ENCODE measurements around the gene PRRX2.

Gene PRRX2

GRCh38 chr9:129619787-129620668 is 45.4 kb upstream of the PRRX2 start (continued):
- no peak for TF ChIP-seq ZNF76 (tag by site-specific recombination; IDR thresholded peaks at IDR 0.05; ENCODE audit: borderline replicate concordance, low read depth)
- no peak for TF ChIP-seq ZNF248 (tag by site-specific recombination; IDR thresholded peaks at IDR 0.05)
- peak; percentile 53; the same call in 1 of the 2 replicates for TF ChIP-seq ZNF398 (tag by site-specific recombination; IDR thresholded peaks at IDR 0.05)
- TF ChIP-seq ZNF138 (tag by site-specific recombination; IDR thresholded peaks at IDR 0.05; ENCODE audit: borderline replicate concordance): no peak
- TF ChIP-seq SP2 (tag by site-specific recombination; IDR thresholded peaks at IDR 0.05): peak; percentile 43
- no peak for TF ChIP-seq ZNF211 (tag by site-specific recombination; IDR thresholded peaks at IDR 0.05; ENCODE audit: low read depth)
- no peak for TF ChIP-seq ZNF792 (tag by site-specific recombination; IDR thresholded peaks at IDR 0.05)
- no peak for TF ChIP-seq PRDM2 (tag by site-specific recombination; IDR thresholded peaks at IDR 0.05; ENCODE audit: borderline replicate concordance)
- TF ChIP-seq ZNF223 (tag by site-specific recombination; IDR thresholded peaks at IDR 0.05): no peak
- peak; percentile 54; the same call in 1 of the 2 replicates for TF ChIP-seq ZBTB10 (tag by site-specific recombination; IDR thresholded peaks at IDR 0.05)
- no peak for TF ChIP-seq ZNF423 (tag by site-specific recombination; IDR thresholded peaks at IDR 0.05)
- TF ChIP-seq ZNF596 (tag by site-specific recombination; IDR thresholded peaks at IDR 0.05): peak; percentile 40; the same call in 1 of the 2 replicates
- TF ChIP-seq GLI2 (tag by site-specific recombination; IDR thresholded peaks at IDR 0.05; ENCODE audit: borderline replicate concordance, low read depth): no peak
- TF ChIP-seq REST (tag by site-specific recombination; IDR thresholded peaks at IDR 0.05): no peak
- no peak for TF ChIP-seq TSHZ1 (tag by site-specific recombination; IDR thresholded peaks at IDR 0.05; ENCODE audit: borderline replicate concordance)
- no peak for TF ChIP-seq ZNF626 (tag by site-specific recombination; IDR thresholded peaks at IDR 0.05)
- no peak for TF ChIP-seq ZNF623 (tag by site-specific recombination; IDR thresholded peaks at IDR 0.05)
- no peak for TF ChIP-seq ZNF202 (tag by site-specific recombination; IDR thresholded peaks at IDR 0.05; ENCODE audit: borderline replicate concordance)
- TF ChIP-seq ZBTB8A (tag by site-specific recombination; IDR thresholded peaks at IDR 0.05): peak; percentile 65
- peak; percentile 87 for TF ChIP-seq ZBTB20 (tag by site-specific recombination; IDR thresholded peaks at IDR 0.05)
- no peak for TF ChIP-seq ZNF184 (tag by site-specific recombination; IDR thresholded peaks at IDR 0.05)

Data from HEK293 (cell line).